ENCODE data around the gene KPNA6.
"Not testable (repeated sequence)": the region's sequence is repeated elsewhere in the genome, so short reads cannot be mapped to it uniquely, and the experiment has no call there.

KPNA6 gene

DNA sequence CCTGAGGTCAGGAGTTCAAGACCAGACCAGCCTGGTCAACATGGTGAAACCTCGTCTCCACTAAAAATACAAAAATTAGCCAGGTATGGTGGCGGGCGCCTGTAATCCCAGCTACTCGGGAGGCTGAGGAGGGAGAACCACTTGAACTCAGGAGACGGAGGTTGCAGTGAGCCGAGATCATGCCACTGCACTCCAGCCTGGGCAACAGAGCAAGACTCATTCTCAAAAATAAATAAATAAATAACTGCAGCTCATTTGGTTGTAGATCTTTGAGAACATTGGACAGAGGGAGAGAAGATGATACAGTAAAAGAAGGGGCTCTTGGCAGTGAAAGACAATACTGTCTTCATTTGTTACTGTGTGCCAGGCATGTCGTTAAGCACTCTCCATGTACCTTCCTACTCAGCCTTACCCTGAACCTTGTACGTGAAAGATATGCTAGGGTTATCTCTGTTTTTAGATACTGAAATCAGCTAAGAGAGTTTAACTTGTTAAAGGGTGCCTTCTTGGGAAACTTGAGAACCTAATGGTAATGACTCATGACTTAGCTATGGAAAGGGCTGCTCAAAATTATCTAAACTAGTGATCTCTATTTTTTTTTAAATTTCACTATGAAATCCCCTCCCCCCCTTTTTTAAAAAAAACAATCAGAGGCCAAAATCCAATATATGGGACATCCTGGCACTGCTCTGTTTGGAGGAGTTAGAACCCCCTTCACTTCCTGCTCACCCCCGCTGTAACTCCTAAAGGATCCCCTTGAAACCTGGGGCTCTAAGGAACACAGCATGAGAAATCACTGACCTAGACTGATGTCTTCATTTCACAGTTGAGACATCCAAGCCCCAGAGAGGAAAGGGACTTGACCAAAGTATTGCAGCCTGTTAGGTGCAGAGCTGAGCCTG lies 6.8 kb upstream of the KPNA6 start:
- no peak for DNase-seq

DNA sequence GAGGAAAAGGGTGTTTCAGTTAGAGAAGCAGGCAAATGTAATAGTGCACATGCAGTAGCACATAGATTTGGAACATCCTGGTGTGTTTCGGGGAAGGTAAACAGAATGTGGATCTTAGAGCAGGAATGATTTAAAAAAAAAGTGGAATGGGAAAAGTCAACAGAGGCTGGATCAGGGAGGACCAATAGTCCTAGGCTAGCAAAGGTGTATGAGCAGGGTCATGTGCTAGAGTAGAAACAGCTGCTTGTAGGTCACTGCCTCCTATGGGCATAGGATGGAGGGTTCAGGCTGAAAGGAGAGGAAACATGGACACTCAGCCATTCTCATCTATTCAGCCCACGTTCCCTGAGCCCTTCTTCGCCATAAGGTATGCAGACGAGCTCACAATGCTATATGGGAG lies 3.7 kb upstream of the KPNA6 start:
- no peak for DNase-seq

DNA sequence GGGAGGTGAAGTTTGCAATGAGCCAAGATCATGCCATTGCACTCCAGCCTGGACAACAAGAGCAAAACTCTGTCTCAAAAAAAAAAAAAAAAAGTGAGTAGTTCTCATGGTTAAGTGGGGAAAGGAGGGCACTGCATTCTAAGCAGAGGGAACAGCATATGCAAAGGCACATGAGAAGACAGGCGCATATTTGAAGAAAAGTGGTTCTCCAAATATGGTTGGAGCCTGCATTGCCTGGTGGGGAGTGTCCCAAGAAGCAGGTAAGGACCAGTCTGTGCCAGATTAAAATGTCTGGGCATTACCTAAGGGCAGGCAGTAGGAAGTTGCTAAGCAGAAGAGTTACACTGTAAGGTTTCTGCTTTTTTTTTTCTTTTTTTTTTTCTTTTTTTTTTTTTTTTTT lies 2.5 kb upstream of the KPNA6 start:
- no peak for DNase-seq

DNA sequence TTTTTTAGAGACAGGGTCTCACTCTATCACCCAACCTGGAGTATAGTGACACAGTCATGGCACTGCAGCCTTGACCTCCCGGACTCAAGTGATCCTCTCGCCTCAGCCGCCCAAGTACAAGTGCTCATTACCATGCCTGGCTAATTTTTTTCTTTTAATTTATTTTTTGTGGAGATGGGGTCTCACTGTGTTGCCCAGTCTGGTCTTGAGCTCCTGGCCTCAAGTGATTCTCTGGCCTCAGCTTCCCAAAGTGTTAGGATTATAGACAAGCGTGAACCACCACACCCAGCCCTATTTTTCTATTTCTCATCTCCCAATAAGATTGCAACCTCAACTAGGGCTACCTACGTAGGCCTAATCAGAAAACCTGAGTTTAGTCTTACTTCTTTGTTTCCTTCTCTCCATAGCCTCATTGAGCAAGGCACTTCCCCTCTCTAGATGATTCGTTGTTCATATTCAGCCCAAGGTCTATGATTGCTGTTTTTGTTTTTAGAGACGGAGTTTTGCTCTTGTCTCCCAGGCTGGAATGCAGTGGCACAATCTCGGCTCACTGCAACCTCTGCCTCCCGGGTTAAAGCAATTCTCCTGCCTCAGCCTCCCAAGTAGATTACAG lies 1.1 kb upstream of the KPNA6 start:
- DNase-seq = no peak

DNA sequence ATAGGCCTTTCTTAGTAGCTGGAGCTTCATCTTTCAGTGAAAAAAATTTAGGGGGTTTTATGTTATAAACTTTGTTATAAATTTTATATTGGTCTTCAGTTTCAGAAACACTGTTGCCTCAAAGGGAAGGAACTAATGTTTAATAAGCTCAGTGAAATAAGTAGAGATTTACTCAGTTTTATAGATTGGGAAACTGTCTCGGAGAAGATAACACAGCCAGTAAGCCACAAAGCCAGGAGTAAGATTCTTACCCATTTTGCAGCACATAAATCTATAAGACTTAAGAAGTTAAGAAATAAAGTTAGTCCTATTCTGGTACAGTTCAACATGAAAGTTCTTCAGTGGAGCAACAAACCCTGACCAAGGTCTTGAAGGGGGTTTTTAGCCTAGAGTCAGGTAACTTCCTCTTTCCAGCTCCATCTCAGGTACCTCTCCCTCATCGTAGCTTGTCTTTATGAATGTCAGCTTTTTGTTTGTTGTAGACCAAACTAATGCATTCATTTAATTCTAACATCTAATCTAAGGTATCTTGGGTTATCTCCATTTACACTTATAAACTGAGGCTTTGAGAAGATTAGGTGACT lies 3.3 kb downstream of the KPNA6 start:
- no peak for DNase-seq

DNA sequence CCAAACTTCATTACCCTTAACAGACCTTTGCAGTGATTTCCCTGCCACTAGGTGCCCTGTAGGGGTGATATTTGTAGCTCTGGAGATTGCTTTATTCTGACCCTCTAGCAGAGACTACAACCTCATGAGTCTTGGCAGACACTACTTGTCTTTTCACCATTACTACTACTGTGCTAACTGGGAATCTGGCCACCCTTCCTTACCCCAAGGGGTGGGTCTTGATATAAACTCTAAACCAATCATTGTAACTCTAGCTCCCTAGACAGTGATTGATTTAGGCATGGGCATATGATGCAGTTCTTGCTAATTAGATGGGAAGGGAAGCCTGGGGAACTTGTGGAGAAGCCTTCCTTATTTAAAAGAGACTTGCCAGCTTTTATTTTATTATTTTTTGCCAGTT lies 3.9 kb downstream of the KPNA6 start:
- DNase-seq = no peak

DNA sequence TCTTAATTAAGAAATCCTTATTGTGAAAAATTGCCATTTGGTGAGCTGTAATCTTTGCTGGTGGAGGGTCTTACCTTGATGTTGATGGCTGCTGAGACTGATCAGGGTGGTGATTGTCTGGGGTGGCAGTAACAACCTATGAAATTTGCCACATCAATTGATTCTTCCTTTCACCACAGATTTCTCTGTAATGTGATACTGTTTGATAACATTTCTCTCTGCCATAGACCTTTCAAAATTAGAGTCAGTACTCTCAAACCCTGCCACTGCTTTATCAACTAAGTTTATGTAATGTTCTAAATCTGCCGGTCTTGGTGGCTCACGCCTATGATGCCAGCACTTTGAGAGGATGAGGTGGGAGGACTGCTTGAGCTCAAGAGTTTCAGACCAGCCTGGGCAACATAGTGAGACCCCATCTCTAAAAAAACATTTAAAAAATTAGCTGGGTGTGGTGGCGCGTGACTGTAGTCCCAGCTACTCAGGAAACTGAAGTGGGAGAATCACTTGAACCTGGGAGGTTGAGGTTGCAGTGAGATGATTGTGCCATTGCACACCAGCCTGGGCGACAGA lies 5.0 kb downstream of the KPNA6 start:
- no peak for DNase-seq

DNA sequence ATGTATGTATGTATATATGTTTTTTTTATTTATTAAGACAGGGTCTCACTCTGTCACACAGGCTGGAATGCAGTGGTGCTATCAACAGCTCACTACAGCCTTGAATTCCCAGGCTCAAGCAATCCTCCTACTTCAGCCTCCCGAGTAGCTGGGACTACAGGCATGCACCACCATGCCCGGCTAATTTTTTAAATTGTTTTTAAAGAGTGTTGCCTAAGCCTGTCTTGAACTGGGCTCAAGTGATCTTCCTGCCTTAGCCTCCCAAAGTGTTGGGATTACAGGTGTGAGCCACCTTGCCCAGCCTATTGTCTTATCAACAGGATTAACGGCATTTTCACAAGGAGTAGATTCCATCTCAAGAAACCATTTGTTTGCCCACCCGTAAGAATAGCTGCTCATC lies 5.6 kb downstream of the KPNA6 start:
- DNase-seq = not testable (repeated sequence)

DNA sequence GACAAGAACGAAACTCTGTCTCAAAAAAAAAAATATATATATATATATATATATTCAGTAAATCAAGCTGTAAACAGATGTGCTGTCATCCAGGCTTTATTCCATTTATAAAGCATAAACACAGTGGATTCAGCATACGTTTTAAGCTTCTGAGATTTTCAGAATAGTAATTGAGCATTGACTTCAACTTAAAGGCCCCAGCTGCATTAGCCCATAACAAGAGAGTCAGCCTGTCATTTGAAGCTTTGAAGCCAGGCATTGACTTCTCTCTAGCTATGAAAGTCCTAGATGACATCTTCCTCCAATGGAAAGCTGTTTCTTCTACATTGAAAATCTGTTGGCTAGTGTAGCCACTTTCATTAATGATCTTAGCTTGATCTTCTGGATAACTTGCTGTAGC lies 6.6 kb downstream of the KPNA6 start:
- no peak for DNase-seq

DNA sequence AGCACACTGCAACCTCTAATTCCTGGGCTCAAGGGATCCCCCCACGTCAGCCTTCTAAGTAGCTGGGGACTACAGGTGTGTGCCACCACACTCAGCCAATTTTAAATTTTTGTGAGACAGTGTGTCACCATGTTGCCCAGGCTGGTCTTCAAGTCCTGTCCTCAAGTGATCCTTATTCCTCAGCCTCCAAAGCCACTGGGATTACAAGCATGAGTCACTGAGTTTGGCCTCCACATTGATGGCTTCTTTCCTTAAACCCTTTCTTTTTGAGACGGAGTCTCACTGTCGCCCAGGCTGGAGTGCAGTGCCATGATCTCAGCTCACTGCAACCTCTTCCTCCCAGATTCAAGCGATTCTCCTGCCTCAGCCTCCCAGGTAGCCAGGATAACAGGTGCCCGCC lies 7.6 kb downstream of the KPNA6 start:
- no peak for DNase-seq

DNA sequence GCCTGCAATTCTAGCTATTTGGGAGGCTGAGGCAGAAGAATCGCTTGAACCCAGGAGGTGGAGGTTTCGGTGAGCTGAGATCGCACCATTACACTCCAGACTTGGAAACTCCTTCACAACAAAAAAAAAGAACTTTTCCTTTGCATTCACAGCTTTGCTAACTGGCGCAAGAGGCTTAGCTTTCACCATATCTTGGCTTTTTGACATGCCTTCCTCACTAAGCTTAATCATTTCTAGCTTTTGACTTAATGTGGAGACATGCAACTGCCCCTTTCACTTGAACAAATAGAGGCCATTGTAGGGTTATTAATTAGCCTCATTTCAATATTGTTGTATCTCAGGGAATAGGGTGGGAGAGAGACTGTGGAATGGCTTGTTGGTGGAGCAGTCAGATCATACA lies 8.7 kb downstream of the KPNA6 start:
- no peak for DNase-seq

DNA sequence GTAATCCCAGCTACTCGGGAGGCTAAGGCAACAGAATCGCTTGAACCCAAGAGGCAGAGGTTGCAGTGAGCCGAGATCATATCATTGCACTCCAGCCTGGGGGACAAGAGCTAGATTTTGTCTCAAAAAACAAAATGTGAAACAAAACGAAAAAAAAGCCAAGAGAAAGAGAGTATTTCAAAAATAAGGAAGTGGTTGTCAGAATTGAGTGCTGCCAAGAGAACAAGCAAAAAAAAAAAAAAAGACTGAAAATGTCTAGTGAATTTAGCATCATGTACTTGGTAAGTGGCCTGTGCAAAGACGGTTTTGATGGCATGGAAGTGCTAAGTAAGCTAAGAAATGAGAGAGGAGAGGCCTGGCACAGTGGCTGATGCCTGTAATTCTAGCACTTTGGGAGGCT lies 14.3 kb downstream of the KPNA6 start:
- no peak for DNase-seq

DNA sequence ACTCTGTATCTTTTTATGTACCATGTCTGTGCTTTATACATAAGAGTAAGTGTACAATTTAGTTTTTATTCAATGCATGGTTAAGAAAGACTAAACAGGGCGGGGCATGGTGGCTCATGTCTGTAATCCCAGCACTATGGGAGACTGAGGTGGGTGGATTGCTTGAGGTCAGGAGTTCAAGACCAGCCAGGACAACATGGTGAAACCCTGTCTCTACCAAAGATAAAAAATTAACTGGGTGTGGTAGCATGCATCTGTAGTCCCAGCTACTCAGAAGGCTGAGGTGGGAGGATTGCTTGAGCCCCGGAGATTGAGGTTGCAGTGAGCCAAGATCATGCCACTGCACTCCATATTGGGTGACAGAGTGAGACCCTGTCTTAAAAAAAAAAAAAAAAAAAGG lies 15.5 kb downstream of the KPNA6 start:
- not testable (repeated sequence) for DNase-seq

DNA sequence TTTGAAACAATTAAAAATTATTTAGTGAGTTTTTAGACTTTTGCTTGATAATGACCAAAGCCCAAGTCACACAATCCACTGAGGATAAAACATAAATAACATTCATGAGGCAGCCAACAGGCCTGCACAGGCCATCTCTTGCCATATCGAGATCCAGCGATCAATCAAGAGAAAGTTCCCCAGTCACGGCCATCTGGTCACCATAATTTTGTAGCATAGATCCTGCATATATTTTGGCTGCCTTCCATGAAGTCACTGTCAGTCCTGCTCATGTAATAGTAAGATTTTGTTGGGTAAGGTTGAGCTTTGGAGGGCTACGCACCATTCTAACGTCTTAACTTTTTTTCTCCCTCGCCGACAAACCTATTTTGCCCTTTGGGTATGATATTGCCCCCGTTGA lies 17.5 kb downstream of the KPNA6 start:
- no peak for DNase-seq

DNA sequence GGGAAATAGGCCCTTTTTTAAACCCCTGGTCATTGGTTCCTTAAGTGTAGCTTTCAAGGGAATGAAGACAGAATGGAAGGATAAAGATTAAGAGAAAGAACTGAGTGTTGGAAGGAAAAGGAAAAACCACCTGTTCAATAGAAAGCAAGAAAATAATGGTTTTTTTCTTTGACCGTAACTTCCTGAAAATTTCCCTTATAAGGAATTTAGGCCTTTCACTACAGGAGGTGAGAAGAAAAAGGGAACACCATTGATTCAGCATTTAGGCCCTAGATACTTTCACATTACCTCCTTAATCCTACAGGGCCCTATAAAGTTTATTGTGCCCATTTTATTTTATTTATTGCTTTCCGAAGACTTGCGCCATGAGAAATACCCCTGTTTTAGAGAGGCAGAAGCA lies 18.9 kb downstream of the KPNA6 start:
- no peak for DNase-seq

DNA sequence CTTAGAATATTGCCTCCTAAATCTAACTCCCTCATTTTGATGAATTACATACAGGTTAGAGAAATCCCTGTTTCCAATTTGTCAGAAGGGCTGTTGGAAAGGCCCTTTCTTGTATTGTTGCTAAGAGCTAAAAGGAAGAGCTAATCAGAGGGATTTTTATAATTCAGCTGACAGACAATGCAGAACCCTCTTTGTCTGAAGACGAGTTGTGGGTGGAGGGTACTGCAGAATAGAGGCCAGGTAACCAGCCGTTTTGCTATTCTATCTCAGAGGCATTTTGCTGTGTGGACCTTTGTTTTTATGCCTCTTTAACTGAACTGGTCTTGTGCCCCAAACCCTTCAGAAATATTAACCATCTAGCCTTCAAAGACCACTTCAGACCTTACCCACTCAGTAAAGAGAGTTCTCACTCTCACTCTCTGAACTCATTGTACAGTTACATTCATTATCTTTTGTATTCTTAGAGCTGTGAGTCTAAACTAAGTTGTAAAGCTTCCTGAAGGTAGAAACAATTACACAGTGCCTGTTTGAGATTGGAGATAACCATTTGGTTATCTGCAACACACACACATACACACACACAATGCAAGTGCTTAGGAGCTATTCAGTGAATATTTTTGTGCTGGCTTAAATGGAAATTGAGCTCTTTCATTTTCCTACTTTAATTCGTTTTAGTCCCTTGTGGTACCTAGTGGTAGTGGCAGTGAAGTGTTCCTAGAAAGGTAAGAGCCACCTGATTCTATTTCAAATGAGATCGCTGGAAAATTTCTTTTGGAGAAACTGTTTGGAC lies 19.7 kb downstream of the KPNA6 start:
- no peak for DNase-seq

DNA sequence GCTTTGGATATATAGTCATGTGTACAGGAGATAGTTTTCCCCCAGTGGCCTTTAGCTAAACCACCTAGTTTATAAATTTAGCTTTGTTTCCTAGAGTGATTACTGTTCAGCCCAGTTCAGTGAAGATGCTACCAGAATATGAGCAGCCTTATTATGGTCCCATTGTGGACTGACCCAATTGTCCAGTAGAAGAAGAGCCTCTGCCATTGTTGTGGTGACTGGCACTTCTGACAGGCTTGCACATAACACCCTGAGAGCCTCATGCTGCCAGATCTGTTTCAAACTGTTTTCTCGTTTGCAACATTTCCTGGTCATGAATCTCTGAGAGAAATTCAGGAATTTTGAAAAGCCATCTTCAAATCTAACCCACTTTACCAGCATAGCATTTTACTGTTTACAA lies 20.6 kb downstream of the KPNA6 start:
- DNase-seq = no peak

DNA sequence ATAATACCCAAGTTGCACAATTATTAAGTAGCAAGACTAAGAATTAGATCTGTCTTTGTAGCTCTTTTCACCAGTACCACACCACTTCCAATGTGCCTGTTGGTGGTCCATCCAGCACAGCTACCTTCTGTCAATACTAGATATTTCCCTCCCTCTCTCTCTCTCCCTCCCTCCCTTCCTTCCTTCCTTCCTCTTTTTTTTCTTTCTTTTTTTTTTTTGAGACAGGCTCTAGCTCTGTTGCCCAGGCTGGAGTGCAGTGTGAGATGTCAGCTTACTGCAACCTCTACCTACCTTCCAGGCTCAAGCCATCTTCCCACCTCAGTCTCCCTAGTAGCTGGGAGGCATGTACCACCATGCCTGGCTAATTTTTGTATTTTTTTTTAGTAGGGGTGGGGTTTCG lies 21.1 kb downstream of the KPNA6 start:
- no peak for DNase-seq

DNA sequence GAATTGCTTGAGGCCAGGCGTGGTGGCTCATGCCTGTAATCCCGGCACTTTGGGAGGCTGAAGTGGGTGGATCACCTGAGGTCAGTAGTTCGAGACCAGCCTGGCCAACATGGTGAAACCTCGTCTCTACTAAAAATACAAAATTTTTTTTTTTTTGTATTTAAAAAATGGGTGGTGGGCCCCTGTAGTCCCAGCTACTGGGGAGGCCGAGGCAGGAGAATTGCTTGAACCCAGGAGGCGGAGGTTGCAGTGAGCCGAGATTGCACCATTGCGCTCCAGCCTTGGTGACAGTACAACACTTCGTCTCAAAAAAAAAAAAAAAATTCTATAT lies 26.1 kb downstream of the KPNA6 start:
- DNase-seq = not testable (repeated sequence)

DNA sequence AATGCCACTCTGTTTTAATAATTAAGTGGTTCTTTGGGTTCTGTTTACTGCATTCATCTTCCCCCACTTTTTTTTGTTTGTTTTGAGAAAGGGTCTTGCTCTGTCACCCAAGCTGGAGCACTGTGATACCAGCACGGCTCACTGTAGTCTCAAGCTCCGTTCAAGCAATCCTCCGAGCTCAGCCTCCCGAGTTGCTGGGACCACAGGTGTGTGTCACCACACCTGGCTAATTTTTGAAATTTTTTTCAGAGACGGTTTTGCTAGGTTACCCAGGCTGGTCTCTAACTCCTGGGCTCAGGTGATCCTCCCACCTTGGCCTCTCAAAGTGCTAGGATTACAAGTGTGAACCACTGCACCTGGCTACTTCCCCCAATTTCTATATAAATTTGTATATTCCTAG lies 29.3 kb downstream of the KPNA6 start:
- no peak for DNase-seq

DNA sequence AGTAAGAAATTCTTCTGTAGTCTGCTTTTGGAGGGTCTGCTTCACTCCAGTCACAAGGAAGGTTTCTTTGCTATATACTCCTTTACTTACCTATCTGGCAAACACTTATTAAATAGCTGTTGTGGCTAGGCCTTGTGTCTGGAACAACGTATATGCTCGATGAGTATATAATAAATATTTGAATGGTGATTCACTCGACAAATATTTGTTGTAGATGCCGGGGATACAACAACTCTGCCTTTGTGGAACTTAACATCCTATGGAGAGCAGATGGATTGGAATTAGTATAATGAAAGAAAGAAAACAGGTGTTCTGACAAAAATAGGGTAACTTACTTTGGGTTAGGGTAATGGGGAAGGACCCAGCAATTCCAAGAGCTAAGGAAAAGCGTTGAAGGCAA lies 31.1 kb downstream of the KPNA6 start:
- DNase-seq = peak; percentile 24

DNA sequence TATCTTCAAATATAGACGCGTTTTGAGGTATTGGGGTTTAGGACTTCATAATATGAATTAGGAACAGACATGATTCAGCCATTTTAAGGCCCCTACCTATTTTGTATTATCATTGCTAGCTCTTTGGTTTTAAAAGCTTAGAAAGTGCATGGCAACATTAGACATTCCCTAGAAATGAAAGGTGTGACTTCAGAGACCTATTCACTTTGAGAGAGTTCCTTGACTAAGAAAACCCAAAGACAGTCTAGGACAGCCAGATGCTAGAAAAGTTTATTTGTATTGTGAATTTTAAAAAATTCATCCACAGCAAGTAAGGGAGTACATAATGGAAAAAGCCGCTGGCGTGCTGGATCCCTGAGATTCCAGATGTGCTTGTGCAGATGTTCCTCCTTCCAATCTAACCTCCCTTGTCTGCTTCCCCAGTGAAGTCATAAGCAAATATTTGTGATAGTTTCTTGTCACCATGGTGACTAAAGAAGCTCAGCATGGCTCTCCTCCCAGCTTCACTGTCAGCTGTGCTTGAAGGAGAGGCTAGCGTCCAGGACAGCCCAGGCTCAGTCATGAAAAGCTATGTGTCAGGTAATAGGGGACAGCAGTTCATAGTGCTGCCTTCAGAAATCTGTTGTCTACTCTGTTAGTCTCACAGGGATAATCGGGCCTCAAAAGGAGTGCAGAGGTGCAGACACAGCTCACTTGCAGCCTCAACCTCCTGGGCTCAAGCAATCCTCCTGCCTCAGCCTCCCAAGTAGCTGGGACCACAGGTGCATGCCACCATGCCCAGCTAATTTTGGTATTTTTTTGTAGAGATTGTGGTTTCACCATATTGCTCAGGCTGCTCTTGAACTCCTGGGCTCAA lies 34.8 kb downstream of the KPNA6 start:
- no peak for DNase-seq

Measured in 8988T (cell line).